SK-N-MC (cell line): Measurements from ENCODE around the gene COL15A1.

Experiments used
- EZH2 ChIP-seq: fragments of 200-600 bp; sonication (generic); IDR thresholded peaks from one replicate; pipeline ENCODE4 v1.6.1; 2017; ENCODE audit warnings: antibody characterized with exemption
- POLR2AphosphoS5 ChIP-seq: IDR thresholded peaks from 2 replicates; pipeline ENCODE4 v1.6.1; 2012; ENCODE audit warnings: mild to moderate bottlenecking, low read depth, low read length, borderline replicate concordance

- TF ChIP-seq EZH2 (no peak), POLR2AphosphoS5 (no peak)
Measured at GRCh38 chr9:98985596-98985995, 41.9 kb downstream of the COL15A1 start.
